BE2C (cell line): ENCODE data around the gene GPX6.

Experiments used
- DNase-seq: peaks from one replicate; pipeline ENCODE4 v3.0.0-alpha.2; 2020
- H3K27me3 ChIP-seq: fragments of 250-450 bp; sonication (Bioruptor Pico); 2 replicates; pipeline ENCODE4 v1.5.1; 2020; ENCODE audit warnings: mild to moderate bottlenecking
- H3K36me3 ChIP-seq: fragments of 250-450 bp; sonication (Bioruptor Pico); 2 replicates; pipeline ENCODE4 v1.5.1; 2020; ENCODE audit warnings: mild to moderate bottlenecking
- H3K4me1 ChIP-seq: fragments of 250-450 bp; sonication (Bioruptor Pico); 2 replicates; pipeline ENCODE4 v1.5.1; 2020
- H3K4me3 ChIP-seq: 2 replicates; pipeline ENCODE4 v1.5.1; 2011; ENCODE audit warnings: low read depth, low read length
- H3K9me3 ChIP-seq: fragments of 250-450 bp; sonication (Bioruptor Pico); 2 replicates; pipeline ENCODE4 v1.5.1; 2020
- CTCF ChIP-seq: IDR thresholded peaks from 2 replicates; pipeline ENCODE4 v1.5.1; 2012; ENCODE audit warnings: mild to moderate bottlenecking, low read depth, low read length

The GPX6 gene

DNA sequence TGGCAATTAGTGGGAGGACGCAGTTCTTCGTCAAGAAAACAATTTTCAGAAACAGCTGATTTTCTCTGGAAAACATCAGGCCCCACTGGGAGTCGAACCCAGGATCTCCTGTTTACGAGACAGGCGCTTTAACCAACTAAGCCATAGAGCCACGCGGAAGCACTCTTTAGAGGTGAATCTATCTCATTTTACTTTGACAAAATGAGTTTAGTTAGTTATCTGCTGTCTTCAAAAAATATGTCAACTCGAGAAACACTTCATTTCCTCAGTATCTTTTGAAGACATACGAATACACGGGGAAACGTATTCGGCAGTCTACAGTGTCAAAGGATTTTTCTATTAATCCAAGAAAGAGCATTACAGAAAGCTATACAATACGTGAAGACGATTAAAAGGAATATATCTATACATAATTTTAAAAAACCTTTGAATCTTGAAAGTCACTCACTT is 26.7 kb downstream of the GPX6 start:
- no peaks in the 10 kb centered on the region for H3K36me3 ChIP-seq
- H3K27me3 ChIP-seq = peaks cover 2% of the 10 kb centered on the region; the same call in 1 of the 2 replicates
- no peak for TF ChIP-seq CTCF
- H3K9me3 ChIP-seq = no peaks in the 10 kb centered on the region
- peak overlapping the region; percentile 80 for H3K4me3 ChIP-seq
- DNase-seq = peak; percentile 69
- no peaks in the 10 kb centered on the region for H3K4me1 ChIP-seq

DNA sequence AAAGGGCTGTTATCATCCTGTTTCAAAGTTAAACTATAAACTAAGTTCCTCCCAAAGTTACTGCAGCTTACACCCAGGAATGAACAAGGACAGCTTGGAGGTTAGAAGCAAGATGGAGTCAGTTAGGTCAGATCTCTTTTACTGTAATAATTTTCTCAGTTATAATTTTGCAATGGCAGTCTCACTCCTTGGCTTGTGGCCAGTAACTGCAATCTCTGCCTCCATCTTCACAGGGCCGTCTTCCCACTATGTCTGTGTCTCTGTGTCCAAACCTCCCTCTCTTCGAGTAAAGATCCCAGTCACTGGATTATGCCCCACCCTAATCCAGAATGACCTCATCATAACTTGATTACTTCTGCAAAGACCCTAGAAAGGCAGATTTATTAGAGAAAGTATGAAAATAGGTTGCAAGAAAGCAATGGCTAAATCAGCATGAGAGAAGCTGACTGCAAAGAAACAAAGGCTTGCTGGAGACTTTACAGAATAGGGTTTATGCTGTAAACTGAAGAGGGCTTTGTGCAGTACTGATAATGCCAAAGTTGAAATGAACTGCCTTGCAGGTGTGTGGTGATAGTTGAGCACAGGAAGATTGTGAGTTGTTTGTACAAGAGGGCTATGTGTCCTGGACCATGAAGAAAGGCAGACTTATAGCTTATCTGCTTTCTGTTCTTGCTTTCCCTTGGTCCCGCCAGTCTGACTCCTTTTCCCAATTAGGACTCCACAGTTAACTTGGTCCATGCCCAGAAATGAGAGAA is 28.4 kb downstream of the GPX6 start:
- DNase-seq = no peak
- no peak for TF ChIP-seq CTCF

DNA sequence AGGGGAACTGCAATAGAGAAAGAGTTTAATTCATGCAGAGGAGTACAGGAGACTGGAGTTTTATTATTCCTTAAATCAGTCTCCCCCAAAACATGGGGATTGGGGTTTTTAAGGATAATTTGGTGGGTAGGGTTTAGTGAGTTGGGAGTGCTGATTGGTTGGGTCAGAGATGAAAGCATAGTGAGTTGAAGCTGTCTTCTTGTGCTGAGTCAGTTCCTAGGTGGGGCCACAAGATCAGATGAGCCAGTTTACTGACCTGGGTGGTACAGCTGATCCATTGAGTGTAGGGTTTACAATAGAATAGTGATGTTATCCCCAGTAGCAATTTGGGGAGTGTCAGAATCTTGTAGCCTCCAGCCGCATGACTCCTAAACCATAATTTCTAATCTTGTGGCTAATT is 29.1 kb downstream of the GPX6 start:
- no peaks in the 10 kb centered on the region for H3K4me1 ChIP-seq
- H3K4me3 ChIP-seq = no peak overlapping the region
- TF ChIP-seq CTCF = no peak
- H3K36me3 ChIP-seq = no peaks in the 10 kb centered on the region
- peaks cover 22% of the 10 kb centered on the region for H3K27me3 ChIP-seq
- H3K9me3 ChIP-seq = no peaks in the 10 kb centered on the region
- no peak for DNase-seq

More for the DNA sequence above, 28.4 kb downstream of the GPX6 start:
- Histone ChIP-seq H3K27me3 (peaks cover 16% of the 10 kb centered on the region), H3K36me3 (no peaks in the 10 kb centered on the region), H3K4me3 (no peak overlapping the region), H3K4me1 (no peaks in the 10 kb centered on the region), H3K9me3 (no peaks in the 10 kb centered on the region)

DNA sequence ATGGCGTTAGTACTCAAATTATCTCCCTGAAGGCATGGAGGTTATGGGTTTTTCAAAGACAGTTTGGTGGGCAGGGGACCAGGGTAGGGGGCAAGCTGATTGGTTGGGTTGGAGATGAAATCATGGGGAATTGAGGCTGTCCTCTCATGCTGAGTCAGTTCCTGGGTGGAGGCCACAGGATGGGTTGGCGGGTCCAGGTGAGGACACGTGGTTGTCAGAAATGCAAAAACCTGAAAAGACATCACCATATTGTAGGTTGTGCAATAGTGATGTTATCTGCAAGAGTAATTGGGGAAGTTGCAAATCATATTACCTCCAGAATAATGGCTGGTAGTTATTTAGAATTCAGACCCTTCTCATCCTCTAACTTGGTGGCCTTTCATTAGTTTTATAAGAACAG is 30.1 kb downstream of the GPX6 start:
- Histone ChIP-seq H3K9me3 (no peaks in the 10 kb centered on the region), H3K27me3 (peaks cover 33% of the 10 kb centered on the region), H3K4me3 (no peak overlapping the region), H3K4me1 (no peaks in the 10 kb centered on the region), H3K36me3 (no peaks in the 10 kb centered on the region)
- DNase-seq = no peak
- no peak for TF ChIP-seq CTCF

DNA sequence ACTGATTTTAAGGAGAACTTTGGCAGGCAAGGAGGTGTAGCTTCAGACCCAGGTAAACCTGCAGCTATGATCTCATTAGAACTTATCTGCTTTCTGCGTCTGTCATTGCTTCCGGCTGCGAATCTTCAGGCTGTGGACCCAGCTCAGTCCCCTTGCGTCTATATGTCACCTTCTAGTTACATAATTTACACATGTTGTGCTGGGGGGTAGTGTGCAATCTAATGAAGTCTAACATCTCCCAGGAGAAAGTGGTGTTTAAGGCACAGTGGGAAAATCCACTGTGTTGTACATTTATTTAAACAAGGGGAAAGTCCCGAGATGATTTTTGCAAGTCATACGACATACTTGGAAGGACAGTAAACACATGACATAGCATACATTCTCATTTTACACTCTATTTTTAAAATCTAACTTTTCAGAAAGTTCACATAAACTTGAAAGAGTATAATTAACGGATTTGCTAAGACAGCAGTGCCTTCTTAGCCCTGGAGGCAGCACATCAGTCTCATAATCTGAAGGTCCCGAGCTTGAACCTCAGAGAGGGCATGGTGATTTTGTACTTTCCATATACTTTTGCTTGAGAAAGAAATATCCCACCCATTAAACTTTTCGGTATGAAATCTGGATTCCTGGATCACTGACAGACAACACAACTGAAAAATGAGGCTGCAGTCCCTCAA is 35.2 kb downstream of the GPX6 start:
- TF ChIP-seq CTCF = no peak
- no peak for DNase-seq
- Histone ChIP-seq H3K4me1 (no peaks in the 10 kb centered on the region), H3K27me3 (peaks cover 70% of the 10 kb centered on the region), H3K9me3 (0 out of 2 replicates have a peak, but pooled peaks cover 2% of the 10 kb centered on the region), H3K4me3 (no peak overlapping the region), H3K36me3 (no peaks in the 10 kb centered on the region)

GRCh38 chr6:28478518-28478917 is 37.1 kb downstream of the GPX6 start:
- TF ChIP-seq CTCF = no peak
- Histone ChIP-seq H3K4me1 (no peaks in the 10 kb centered on the region), H3K27me3 (peaks cover 67% of the 10 kb centered on the region), H3K9me3 (0 out of 2 replicates have a peak, but pooled peaks cover 2% of the 10 kb centered on the region), H3K4me3 (peak overlapping the region; percentile 38), H3K36me3 (no peaks in the 10 kb centered on the region)
- DNase-seq = no peak
